GM23338 (cell line): ENCODE results near the gene HMGXB3. TPM values are rescaled to one million over a fixed set of nuclear protein-coding genes. Genes with fewer than 3 reads are reported as not detected.

ENCODE experiments used
- ATAC-seq: fragments of 200-7000 bp; cut with Tn5 transposase; 3 replicates; pipeline ENCODE4 v1.9.1; 2020
- DNase-seq: peaks from one replicate; pipeline ENCODE4 v3.0.0-alpha.2; 2015; ENCODE audit warnings: low spot score
- H2AFZ ChIP-seq: fragments of 200-600 bp; sonication (generic); 2 replicates; pipeline ENCODE4 v1.8.0; 2016; ENCODE audit warnings: antibody characterized with exemption, mild to moderate bottlenecking, moderate library complexity
- H3F3A ChIP-seq: fragments of 200-600 bp; sonication (generic); replicated peaks from 2 replicates; pipeline ENCODE4 v1.8.0; 2017; ENCODE audit warnings: antibody characterized with exemption, mixed run types, low read depth
- H3K27ac ChIP-seq: fragments of 200-600 bp; sonication (generic); 2 replicates; pipeline ENCODE4 v1.6.1; 2016; ENCODE audit warnings: low read depth
- H3K27me3 ChIP-seq: fragments of 200-600 bp; sonication (generic); 2 replicates; pipeline ENCODE4 v1.8.0; 2016; ENCODE audit warnings: mild to moderate bottlenecking, mixed run types, moderate library complexity; ENCODE audit not compliant: insufficient read depth
- H3K36me3 ChIP-seq: fragments of 200-600 bp; sonication (generic); 2 replicates; pipeline ENCODE4 v1.8.0; 2016; ENCODE audit warnings: mild to moderate bottlenecking; ENCODE audit not compliant: insufficient read depth
- H3K4me1 ChIP-seq: fragments of 200-600 bp; sonication (generic); 2 replicates; pipeline ENCODE4 v1.8.0; 2016; ENCODE audit warnings: mild to moderate bottlenecking, moderate library complexity; ENCODE audit not compliant: insufficient read depth
- H3K4me2 ChIP-seq: fragments of 200-600 bp; sonication (generic); 2 replicates; pipeline ENCODE4 v1.7.1; 2017; ENCODE audit warnings: mixed run types
- H3K4me3 ChIP-seq: fragments of 200-600 bp; sonication (generic); 2 replicates; pipeline ENCODE4 v1.6.1; 2016; ENCODE audit warnings: mixed run types
- H3K79me2 ChIP-seq: fragments of 200-600 bp; sonication (generic); replicated peaks from 2 replicates; pipeline ENCODE4 v1.8.0; 2017; ENCODE audit warnings: mild to moderate bottlenecking; ENCODE audit not compliant: insufficient read depth
- H3K9me2 ChIP-seq: fragments of 200-600 bp; sonication (generic); 2 replicates; pipeline ENCODE4 v1.8.0; 2017; ENCODE audit not compliant: insufficient read depth
- H4K20me1 ChIP-seq: fragments of 200-600 bp; sonication (generic); replicated peaks from 2 replicates; pipeline ENCODE4 v1.8.0; 2017; ENCODE audit warnings: mild to moderate bottlenecking; ENCODE audit not compliant: insufficient read depth
- H3K27ac Mint-ChIP-seq: 2 replicates; pipeline ENCODE4 v1.8.0; 2020; ENCODE audit warnings: inconsistent platforms, mild to moderate bottlenecking, moderate library complexity, mixed read lengths
- H3K27me3 Mint-ChIP-seq: 3 replicates; pipeline ENCODE4 v1.8.0; 2022; ENCODE audit warnings: low read depth, mild to moderate bottlenecking, moderate library complexity, mixed read lengths, inconsistent platforms; ENCODE audit not compliant: insufficient read depth, poor library complexity
- H3K36me3 Mint-ChIP-seq: 3 replicates; pipeline ENCODE4 v1.8.0; 2021; ENCODE audit warnings: low read depth, mild to moderate bottlenecking, inconsistent platforms, moderate library complexity, mixed read lengths
- H3K4me1 Mint-ChIP-seq: 3 replicates; pipeline ENCODE4 v1.8.0; 2020; ENCODE audit warnings: mild to moderate bottlenecking, inconsistent platforms, mixed read lengths
- H3K4me3 Mint-ChIP-seq: 3 replicates; pipeline ENCODE4 v1.8.0; 2021; ENCODE audit warnings: moderate library complexity, mild to moderate bottlenecking, inconsistent platforms, mixed read lengths
- H3K9me3 Mint-ChIP-seq: 3 replicates; pipeline ENCODE4 v1.8.0; 2020; ENCODE audit warnings: moderate library complexity, mild to moderate bottlenecking, inconsistent platforms, mixed read lengths
- CREB1 ChIP-seq: fragments of 250-450 bp; sonication (Bioruptor Pico); IDR thresholded peaks from 2 replicates; pipeline ENCODE4 v1.5.0; 2020; ENCODE audit warnings: low read depth, mild to moderate bottlenecking, moderate library complexity
- EZH2 ChIP-seq: fragments of 200-600 bp; sonication (generic); IDR thresholded peaks from one replicate; pipeline ENCODE4 v1.8.0; 2017; ENCODE audit warnings: antibody characterized with exemption, mild to moderate bottlenecking, low read depth; ENCODE audit not compliant: unreplicated experiment
- JUNB ChIP-seq: IDR thresholded peaks from one replicate; pipeline ENCODE4 v1.6.1; 2016; ENCODE audit warnings: antibody characterized with exemption; ENCODE audit not compliant: unreplicated experiment
- NANOG ChIP-seq: IDR thresholded peaks from 2 replicates; pipeline ENCODE4 v1.6.1; 2016; ENCODE audit warnings: antibody characterized with exemption, borderline replicate concordance
- POLR2AphosphoS5 ChIP-seq: IDR thresholded peaks from 2 replicates; pipeline ENCODE4 v1.6.1; 2016; ENCODE audit warnings: antibody characterized with exemption, low read depth
- STAT1 ChIP-seq: IDR thresholded peaks from one replicate; pipeline ENCODE4 v1.6.1; 2016; ENCODE audit warnings: antibody characterized with exemption; ENCODE audit not compliant: unreplicated experiment
- ZNF114 ChIP-seq: fragments of 250-450 bp; sonication (Bioruptor Pico); IDR thresholded peaks from 2 replicates; pipeline ENCODE4 v1.5.0; 2020; ENCODE audit warnings: mild to moderate bottlenecking, moderate library complexity
- ZNF331 ChIP-seq: fragments of 250-450 bp; sonication (Bioruptor Pico); IDR thresholded peaks from 2 replicates; pipeline ENCODE4 v1.5.0; 2020; ENCODE audit warnings: low read depth, mild to moderate bottlenecking, moderate library complexity
- polyA plus RNA-seq: library from polyadenylated mRNA; unstranded; fragments of >200 nt; fragmentation: Nextera tagmentation; extraction: Ambion mirVana; gene quantifications from 2 replicates; pipeline ENCODE4 v1.2.1, GENCODE V29; 2016
- total RNA-seq: library from RNA; depleted of rRNA; stranded (reverse); fragments of >200 nt; shearing (Covaris generic); gene quantifications from 2 replicates; pipeline ENCODE4 v1.2.3, GENCODE V29; 2014
- TF ChIP-seq, protein P1 (sequence below): IDR thresholded peaks from one replicate; pipeline ENCODE4 v1.6.1; 2018; ENCODE audit warnings: antibody characterized with exemption; ENCODE audit not compliant: unreplicated experiment

HMGXB3 gene
- total and polyA plus RNA-seq, 2 experiments from 2014 or later, result 9.4 to 37.9 TPM

DNA sequence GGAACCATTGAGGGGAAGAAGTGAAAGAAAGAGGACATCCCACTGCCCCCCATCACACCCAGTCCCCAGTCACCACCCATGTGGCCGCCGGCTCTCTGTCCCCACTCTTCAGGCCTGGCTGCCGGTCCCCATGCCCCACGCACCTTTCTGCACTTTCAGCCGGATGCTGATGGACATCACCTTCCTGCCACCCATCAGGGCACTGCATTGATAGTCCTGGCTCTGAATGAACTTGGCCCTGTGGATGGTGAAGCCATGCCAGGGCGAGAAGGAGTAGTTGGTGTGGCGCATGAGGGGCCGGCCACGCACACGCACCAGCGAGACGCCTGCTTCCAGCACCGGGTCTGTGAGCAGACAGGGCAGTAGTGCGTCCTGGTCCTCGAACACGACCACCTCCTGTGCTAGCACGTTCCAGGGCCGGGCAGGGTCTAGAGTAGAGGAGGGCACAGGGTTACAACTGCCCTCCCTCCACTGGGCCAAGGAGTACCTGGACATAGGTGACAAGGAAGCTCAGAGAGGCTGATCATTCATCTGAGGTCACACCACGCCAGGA lies 79.4 kb downstream of the HMGXB3 start:
- H2AFZ ChIP-seq, result no peak overlapping the region
- H3K9me3 Mint-ChIP-seq, result no peaks in the 10 kb centered on the region
- no peak for DNase-seq

DNA sequence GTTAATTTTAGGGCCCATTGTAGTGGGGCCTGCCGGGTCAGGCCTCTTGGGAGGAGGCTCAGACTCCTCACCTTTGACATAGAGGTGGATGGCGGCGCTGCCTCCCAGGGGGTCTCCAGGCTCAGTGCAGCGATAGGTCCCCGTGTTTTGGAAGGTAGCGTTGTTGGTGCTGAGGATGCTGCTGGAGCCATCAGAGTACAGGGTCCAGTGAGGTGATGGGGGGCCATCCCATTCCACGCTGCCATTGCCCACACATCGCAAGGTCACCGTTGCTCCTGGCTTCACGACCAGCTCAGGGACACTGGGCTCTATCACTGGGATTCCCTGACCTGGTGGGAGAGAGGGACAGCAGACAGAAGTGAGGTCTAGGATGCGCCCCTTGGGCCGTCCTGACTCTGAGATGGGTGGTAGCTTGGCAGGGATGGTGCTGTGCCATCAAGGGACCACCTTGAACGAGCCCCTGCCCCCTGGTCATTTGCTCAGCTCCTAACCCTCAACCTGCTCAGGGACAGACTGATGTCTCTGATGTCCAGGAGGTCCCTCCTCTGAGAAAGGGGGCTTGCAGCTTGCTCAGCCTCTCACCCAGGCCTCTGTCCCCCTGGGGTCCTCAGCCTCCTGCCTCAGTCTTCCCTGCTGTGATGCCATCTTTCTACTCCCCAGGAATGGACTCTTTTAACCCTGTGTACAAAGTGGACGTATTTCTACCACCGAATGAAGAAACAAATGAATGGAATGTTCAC lies 80.3 kb downstream of the HMGXB3 start:
- no peaks in the 10 kb centered on the region for H3F3A ChIP-seq
- Mint-ChIP-seq H3K9me3 (no peaks in the 10 kb centered on the region), H3K4me1 (peaks cover 8% of the 10 kb centered on the region; the same call in 2 of the 3 replicates), H3K27ac (no peak overlapping the region), H3K4me3 (no peak overlapping the region), H3K36me3 (no peaks in the 10 kb centered on the region), H3K27me3 (peaks cover 8% of the 10 kb centered on the region)
- no peaks in the 10 kb centered on the region for H3K9me2 ChIP-seq
- H3K36me3 ChIP-seq, result no peaks in the 10 kb centered on the region
- no peaks in the 10 kb centered on the region for H3K79me2 ChIP-seq
- no peak for ATAC-seq
- no peaks in the 10 kb centered on the region for H4K20me1 ChIP-seq
- no peak overlapping the region for H3K4me3 ChIP-seq
- no peak overlapping the region for H3K4me2 ChIP-seq
- no peak overlapping the region for H2AFZ ChIP-seq
- no peaks in the 10 kb centered on the region for H3K27me3 ChIP-seq
- DNase-seq, result no peak
- H3K27ac ChIP-seq, result no peak overlapping the region
- peaks cover 12% of the 10 kb centered on the region for H3K4me1 ChIP-seq
- no peak for TF ChIP-seq STAT1
- no peak for TF ChIP-seq CREB1 (CRISPR knock-in tag)
- no peak for TF ChIP-seq POLR2AphosphoS5
- TF ChIP-seq NANOG, result no peak
- TF ChIP-seq, protein P1, sequence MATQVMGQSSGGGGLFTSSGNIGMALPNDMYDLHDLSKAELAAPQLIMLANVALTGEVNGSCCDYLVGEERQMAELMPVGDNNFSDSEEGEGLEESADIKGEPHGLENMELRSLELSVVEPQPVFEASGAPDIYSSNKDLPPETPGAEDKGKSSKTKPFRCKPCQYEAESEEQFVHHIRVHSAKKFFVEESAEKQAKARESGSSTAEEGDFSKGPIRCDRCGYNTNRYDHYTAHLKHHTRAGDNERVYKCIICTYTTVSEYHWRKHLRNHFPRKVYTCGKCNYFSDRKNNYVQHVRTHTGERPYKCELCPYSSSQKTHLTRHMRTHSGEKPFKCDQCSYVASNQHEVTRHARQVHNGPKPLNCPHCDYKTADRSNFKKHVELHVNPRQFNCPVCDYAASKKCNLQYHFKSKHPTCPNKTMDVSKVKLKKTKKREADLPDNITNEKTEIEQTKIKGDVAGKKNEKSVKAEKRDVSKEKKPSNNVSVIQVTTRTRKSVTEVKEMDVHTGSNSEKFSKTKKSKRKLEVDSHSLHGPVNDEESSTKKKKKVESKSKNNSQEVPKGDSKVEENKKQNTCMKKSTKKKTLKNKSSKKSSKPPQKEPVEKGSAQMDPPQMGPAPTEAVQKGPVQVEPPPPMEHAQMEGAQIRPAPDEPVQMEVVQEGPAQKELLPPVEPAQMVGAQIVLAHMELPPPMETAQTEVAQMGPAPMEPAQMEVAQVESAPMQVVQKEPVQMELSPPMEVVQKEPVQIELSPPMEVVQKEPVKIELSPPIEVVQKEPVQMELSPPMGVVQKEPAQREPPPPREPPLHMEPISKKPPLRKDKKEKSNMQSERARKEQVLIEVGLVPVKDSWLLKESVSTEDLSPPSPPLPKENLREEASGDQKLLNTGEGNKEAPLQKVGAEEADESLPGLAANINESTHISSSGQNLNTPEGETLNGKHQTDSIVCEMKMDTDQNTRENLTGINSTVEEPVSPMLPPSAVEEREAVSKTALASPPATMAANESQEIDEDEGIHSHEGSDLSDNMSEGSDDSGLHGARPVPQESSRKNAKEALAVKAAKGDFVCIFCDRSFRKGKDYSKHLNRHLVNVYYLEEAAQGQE, result no peak
- TF ChIP-seq ZNF331 (CRISPR knock-in tag), result no peak
- no peak for TF ChIP-seq ZNF114 (CRISPR knock-in tag)
- TF ChIP-seq JUNB, result no peak

More for the DNA sequence above, 79.4 kb downstream of the HMGXB3 start:
- TF ChIP-seq, protein P1, result no peak
- TF ChIP-seq EZH2, result no peak
- TF ChIP-seq STAT1, result no peak
- no peak for TF ChIP-seq ZNF331 (CRISPR knock-in tag)
- TF ChIP-seq NANOG, result no peak
- Histone ChIP-seq H3K27ac (no peak overlapping the region), H3K27me3 (no peaks in the 10 kb centered on the region), H4K20me1 (no peaks in the 10 kb centered on the region), H3F3A (no peaks in the 10 kb centered on the region), H3K4me2 (no peak overlapping the region), H3K9me2 (no peaks in the 10 kb centered on the region), H3K4me3 (no peak overlapping the region), H3K36me3 (no peaks in the 10 kb centered on the region), H3K79me2 (no peaks in the 10 kb centered on the region), H3K4me1 (peaks cover 12% of the 10 kb centered on the region)
- Mint-ChIP-seq H3K36me3 (no peaks in the 10 kb centered on the region), H3K4me3 (no peak overlapping the region), H3K27ac (no peak overlapping the region), H3K27me3 (peaks cover 6% of the 10 kb centered on the region), H3K4me1 (peaks cover 8% of the 10 kb centered on the region; the same call in 2 of the 3 replicates)
- ATAC-seq, result no peak
